ENCODE data around the gene MAGI2. TPM values are rescaled to one million over a fixed set of nuclear protein-coding genes. Genes with fewer than 3 reads are reported as not detected.
A peak's percentile ranks its signal among the peaks of the same experiment; 100 is the strongest.

Gene MAGI2
- total RNA-seq, 1 experiment from 2014 or later, result 0.34 TPM

DNA sequence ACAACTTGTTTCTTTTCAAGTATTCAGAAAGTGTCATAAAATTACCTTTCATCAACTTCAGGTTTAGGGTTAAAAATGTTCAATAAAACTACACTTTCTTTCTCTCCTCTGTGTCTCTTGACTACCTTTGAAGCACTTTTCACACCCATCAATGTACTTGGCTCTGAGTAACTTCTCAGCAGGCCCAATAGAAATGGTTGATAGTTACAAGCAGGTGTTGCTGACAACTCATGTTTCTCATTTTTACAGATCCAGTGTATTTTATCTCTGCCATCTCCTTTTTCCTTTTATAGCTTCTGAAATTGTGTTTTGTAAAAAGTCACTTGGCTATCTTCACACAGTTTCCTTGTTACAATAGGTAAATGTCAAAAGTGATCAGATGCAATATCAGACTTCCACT, 1306.9 kb downstream of the MAGI2 start:
- Histone ChIP-seq H3K4me1 (ENCODE audit: insufficient read depth, low read length, poor library complexity, severe bottlenecking) (no peaks in the 10 kb centered on the region), H3K27me3 (replicated peaks; ENCODE audit: insufficient read depth, low read depth, low read length, poor library complexity) (no peaks in the 10 kb centered on the region), H3K9me3 (ENCODE audit: low read depth, low read length, poor library complexity, severe bottlenecking) (no peaks in the 10 kb centered on the region), H3K4me3 (ENCODE audit: low read depth, low read length, poor library complexity, severe bottlenecking) (no peak overlapping the region), H3K36me3 (ENCODE audit: insufficient read depth, low read length, poor library complexity, severe bottlenecking) (no peaks in the 10 kb centered on the region), H3K27ac (ENCODE audit: low read depth, low read length, poor library complexity, severe bottlenecking) (no peak overlapping the region)
- BruUV-seq (replicated peaks), result no TSS peak
- intact Hi-C loops (cut with micrococcal nuclease; ENCODE audit: unreplicated experiment), result no loop called here
- TF ChIP-seq, protein P1, sequence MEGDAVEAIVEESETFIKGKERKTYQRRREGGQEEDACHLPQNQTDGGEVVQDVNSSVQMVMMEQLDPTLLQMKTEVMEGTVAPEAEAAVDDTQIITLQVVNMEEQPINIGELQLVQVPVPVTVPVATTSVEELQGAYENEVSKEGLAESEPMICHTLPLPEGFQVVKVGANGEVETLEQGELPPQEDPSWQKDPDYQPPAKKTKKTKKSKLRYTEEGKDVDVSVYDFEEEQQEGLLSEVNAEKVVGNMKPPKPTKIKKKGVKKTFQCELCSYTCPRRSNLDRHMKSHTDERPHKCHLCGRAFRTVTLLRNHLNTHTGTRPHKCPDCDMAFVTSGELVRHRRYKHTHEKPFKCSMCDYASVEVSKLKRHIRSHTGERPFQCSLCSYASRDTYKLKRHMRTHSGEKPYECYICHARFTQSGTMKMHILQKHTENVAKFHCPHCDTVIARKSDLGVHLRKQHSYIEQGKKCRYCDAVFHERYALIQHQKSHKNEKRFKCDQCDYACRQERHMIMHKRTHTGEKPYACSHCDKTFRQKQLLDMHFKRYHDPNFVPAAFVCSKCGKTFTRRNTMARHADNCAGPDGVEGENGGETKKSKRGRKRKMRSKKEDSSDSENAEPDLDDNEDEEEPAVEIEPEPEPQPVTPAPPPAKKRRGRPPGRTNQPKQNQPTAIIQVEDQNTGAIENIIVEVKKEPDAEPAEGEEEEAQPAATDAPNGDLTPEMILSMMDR (conservative IDR thresholded peaks at IDR 0.05; ENCODE audit: low read depth, low read length), result no peak
- no peak for TF ChIP-seq EZH2 (IDR thresholded peaks at IDR 0.05; ENCODE audit: borderline replicate concordance, low read depth, low read length, poor library complexity, severe bottlenecking)
- CTCF ChIA-PET, result no interaction called here
- POLR2A ChIA-PET (ENCODE audit: low non-redundant PET), result no interaction called here
- no peak for DNase-seq (ENCODE audit: low spot score)

GRCh38 chr7:78143661-78144060, 1309.8 kb downstream of the MAGI2 start:
- Histone ChIP-seq H3K9me3 (ENCODE audit: low read depth, low read length, poor library complexity, severe bottlenecking) (no peaks in the 10 kb centered on the region), H3K4me1 (ENCODE audit: insufficient read depth, low read length, poor library complexity, severe bottlenecking) (peaks cover 11% of the 10 kb centered on the region), H3K36me3 (ENCODE audit: insufficient read depth, low read length, poor library complexity, severe bottlenecking) (no peaks in the 10 kb centered on the region), H3K27ac (ENCODE audit: low read depth, low read length, poor library complexity, severe bottlenecking) (no peak overlapping the region), H3K27me3 (replicated peaks; ENCODE audit: insufficient read depth, low read depth, low read length, poor library complexity) (no peaks in the 10 kb centered on the region), H3K4me3 (ENCODE audit: low read depth, low read length, poor library complexity, severe bottlenecking) (no peak overlapping the region)
- intact Hi-C loops (cut with micrococcal nuclease; ENCODE audit: unreplicated experiment), result no loop called here
- BruUV-seq (replicated peaks), result no TSS peak
- TF ChIP-seq, protein P1 (conservative IDR thresholded peaks at IDR 0.05; ENCODE audit: low read depth, low read length), result no peak
- TF ChIP-seq EZH2 (IDR thresholded peaks at IDR 0.05; ENCODE audit: borderline replicate concordance, low read depth, low read length, poor library complexity, severe bottlenecking), result no peak
- ChIA-PET CTCF (interaction anchor here (0.7 kb wide), 1 partner anchor 203 kb away, joined by 6 read pairs; no protein-coding TSS in a partner anchor), POLR2A (ENCODE audit: low non-redundant PET) (no interaction called here)
- no peak for DNase-seq (ENCODE audit: low spot score)

GRCh38 chr7:78141522-78142281, 1311.8 kb downstream of the MAGI2 start:
- Histone ChIP-seq H3K4me1 (ENCODE audit: insufficient read depth, low read length, poor library complexity, severe bottlenecking) (peaks cover 11% of the 10 kb centered on the region), H3K9me3 (ENCODE audit: low read depth, low read length, poor library complexity, severe bottlenecking) (no peaks in the 10 kb centered on the region), H3K27ac (ENCODE audit: low read depth, low read length, poor library complexity, severe bottlenecking) (no peak overlapping the region), H3K27me3 (replicated peaks; ENCODE audit: insufficient read depth, low read depth, low read length, poor library complexity) (no peaks in the 10 kb centered on the region), H3K36me3 (ENCODE audit: insufficient read depth, low read length, poor library complexity, severe bottlenecking) (no peaks in the 10 kb centered on the region), H3K4me3 (ENCODE audit: low read depth, low read length, poor library complexity, severe bottlenecking) (no peak overlapping the region)
- peak; percentile 55 for DNase-seq (ENCODE audit: low spot score)
- intact Hi-C loops (cut with micrococcal nuclease; ENCODE audit: unreplicated experiment), result no loop called here
- CTCF ChIA-PET, result no interaction called here
- POLR2A ChIA-PET (ENCODE audit: low non-redundant PET), result no interaction called here
- no peak for TF ChIP-seq EZH2 (IDR thresholded peaks at IDR 0.05; ENCODE audit: borderline replicate concordance, low read depth, low read length, poor library complexity, severe bottlenecking)
- TF ChIP-seq, protein P1 (conservative IDR thresholded peaks at IDR 0.05; ENCODE audit: low read depth, low read length), result no peak
- BruUV-seq (replicated peaks), result no TSS peak

Measured in A673 (cell line).